HG03095 (cell line): ENCODE measurements around the gene RNASEH1.
A peak's percentile ranks its signal among the peaks of the same experiment; 100 is the strongest.

ENCODE experiments used
- ATAC-seq: cut with Tn5 transposase; IDR thresholded peaks from one replicate; pipeline ENCODE4 v1.9.1; 2021; ENCODE audit warnings: moderate library complexity; ENCODE audit not compliant: unreplicated experiment

The RNASEH1 gene

DNA sequence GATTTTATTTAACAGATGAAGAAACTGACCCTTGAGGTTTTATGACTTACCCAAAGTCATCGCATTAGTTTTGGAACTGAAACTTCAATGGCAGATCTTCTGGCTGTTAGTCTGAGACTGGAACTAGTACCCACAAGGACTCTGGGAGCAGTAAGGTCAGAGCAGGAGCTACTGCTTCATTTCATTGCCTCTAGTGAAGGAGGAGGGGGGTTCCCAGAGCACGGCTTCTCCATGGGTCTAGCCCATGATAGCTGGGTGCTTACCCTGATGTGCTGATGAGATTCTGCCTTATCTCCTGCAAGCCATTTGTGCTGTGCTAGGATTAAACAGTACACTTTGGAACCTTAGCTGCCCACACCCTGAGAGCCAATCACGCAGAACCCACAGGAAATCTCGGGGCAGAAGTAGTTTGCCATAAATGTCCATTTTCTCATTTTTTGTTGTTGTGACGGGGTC lies 5.4 kb upstream of the RNASEH1 start:
- ATAC-seq: peak; percentile 44

GRCh38 chr2:3557639-3558204 lies 411 bp downstream of the RNASEH1 start:
- peak; percentile 18 for ATAC-seq

DNA sequence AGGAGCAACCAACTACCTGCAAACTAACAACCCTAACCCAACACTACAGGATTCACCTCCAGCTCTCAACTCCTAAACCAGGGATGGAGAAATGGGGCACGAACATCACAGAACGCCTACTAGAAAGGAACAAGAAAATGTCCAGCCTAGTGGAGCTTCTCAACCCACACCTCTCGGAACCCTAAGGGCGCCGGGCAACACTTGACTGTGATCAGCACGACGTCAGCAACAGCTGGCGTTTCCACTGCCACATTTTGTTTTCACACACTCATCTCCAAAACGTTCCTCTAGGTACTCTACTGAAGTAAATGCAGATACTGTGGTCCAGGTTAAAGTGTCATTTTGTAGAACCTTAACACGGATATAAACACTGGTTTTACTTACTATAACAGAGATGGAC lies 4.2 kb downstream of the RNASEH1 start:
- ATAC-seq: no peak

GRCh38 chr2:3547915-3548314 lies 10.2 kb downstream of the RNASEH1 start:
- ATAC-seq: no peak

DNA sequence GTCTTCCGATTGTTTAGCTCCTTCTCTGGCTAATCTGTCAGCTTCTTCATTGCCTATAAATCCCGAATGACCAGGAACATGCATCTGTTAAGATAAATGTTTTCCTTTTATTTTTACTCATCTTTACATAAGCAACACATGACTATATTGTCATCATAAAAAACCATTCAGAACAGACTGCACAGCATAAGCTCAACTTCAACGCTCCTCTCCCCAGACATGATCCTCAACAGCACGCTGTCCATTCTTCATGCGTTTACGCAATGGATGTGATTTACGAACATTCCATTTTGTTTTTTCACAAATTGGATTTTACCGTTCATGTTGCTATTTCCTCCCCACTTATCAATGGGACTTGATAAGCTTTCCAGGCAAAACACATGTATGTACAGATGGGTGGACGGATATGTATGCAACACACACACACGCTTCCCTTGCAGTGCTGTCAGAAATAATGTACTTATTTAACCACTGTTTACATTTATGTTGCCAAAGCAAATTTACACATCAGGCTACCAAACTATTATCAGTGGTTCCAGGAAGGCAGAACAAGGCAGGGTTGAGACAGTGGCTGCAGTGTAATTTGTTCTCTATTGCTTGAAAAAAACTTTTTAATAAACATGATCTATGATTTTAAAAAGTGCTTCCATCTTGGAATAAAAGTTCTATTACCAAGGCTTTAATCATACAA lies 12.2 kb downstream of the RNASEH1 start:
- ATAC-seq: no peak

DNA sequence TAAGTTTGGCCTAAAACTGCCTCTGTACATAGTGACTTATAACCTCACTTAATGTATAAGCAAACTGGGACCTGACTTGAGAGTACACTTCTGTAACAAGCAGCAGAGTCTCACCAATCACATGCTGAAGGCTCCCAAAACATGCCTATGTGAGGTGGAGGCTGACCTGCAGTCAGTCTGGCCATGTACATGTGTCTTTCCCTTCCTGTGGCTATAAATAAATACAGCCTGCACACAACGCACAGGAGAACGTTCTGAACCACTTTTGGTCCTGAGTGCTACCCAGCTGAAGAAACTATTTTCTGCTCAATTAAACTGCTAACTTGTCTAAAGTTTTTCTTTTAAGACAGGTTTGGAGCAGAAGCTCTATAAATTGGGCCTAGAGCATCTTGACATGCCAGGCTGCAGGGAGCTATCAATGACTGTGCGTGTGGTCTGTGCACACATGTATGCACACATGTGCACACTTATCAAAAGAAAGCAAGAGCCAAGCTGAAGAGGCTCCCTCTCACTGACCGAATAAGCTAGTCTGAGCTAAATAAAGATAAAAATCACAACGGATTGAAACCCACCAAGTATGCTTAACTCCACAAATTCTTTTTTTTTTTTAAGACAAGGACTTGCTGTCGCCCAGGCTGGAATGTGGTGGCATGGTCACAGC lies 15.0 kb downstream of the RNASEH1 start:
- no peak for ATAC-seq

DNA sequence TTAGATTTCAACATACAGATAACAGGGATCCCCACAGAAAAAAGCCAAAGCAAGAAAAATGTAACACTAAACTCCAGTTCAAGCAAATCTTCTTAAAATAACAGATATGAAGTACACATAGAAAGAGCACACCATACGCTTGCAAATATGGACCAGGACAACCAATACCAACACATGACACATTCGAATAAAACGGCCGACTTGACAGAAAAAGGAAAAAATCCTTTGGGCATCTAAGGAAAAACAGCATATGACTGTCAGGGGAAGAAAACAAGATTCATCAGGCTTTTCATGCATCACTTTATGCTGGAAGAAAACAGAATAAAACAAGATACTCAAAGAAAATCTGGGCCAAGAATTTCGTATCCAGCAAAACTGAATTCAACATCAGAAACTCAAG lies 16.0 kb downstream of the RNASEH1 start:
- ATAC-seq: no peak

DNA sequence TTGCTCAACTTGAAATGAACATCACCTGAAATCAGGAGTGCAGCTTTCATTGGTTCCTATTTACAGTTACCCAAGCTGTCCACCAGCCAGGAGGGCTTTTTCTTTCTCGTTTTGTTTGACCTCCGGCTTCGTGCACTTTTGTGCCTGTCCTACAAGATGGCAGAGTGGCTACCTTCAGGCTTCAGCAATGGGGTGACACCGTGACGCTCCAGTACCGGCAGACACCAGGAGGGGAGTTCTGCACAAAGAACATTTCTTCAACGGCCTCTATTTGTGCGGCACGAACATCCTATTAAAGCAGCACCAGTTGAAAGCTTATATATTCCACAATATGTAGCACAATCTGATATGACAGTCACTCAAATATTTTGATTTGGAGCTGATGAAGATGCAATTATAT lies 18.3 kb downstream of the RNASEH1 start:
- ATAC-seq: no peak

GRCh38 chr2:3536682-3537632 lies 21.2 kb downstream of the RNASEH1 start:
- ATAC-seq: peak; percentile 52

DNA sequence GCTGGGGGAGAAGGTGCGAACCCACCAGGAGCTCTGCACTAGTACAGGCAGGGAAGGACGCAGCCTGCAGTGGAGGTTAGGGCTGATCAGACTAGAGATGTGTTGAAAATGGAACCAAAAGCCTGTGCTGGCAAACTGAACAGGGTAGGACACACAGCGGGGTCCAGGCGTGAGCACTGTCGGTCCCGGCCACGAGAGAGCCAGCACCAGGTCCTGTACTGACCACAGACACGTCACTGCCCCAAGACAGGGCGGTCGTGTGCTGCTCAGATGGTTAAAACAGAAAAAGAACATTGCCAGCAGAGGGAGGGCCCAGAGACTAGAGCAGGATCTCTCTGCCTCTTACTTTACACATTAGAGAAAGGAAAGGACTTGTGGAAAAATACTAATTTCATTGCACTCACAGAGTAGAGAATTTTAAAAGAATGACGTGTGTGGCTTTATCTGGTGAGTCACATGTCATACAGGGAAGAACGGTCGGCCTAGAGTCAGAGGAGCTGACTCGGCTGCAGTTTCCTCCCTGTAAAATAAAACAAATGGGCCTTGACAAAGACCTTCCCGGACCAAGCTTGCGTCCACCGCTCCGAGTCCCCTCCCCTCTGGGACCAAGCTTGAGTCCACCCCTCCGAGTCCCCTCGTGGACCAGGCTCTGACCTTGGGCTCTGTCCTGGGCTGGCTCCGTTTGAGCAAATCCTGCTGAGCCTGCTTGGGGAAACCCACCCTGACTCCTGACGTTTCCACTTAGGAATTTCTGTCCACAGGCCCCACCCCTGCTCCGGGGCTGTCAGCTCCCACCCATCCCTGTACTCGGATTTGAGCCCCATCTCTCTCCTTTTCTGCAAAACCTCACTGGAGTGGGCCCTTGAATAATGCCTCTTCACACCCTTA lies 22.1 kb downstream of the RNASEH1 start:
- ATAC-seq: peak; percentile 46

DNA sequence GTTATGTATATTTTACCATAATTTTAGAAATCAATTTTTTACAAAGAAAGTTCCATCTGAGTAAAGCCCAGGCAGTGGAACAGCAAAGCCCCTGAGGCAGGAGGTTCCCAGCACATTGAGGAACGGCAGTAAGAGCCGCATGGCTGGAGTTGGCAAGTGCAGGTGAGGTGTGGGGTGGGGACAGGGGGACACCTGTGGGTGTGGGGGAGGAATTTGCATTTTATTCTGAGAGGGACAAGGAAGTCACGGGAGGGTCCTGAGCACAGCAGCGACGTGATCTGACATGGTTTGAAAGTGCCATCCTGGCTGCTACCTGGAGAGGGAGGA lies 22.7 kb downstream of the RNASEH1 start:
- ATAC-seq: peak; percentile 23

DNA sequence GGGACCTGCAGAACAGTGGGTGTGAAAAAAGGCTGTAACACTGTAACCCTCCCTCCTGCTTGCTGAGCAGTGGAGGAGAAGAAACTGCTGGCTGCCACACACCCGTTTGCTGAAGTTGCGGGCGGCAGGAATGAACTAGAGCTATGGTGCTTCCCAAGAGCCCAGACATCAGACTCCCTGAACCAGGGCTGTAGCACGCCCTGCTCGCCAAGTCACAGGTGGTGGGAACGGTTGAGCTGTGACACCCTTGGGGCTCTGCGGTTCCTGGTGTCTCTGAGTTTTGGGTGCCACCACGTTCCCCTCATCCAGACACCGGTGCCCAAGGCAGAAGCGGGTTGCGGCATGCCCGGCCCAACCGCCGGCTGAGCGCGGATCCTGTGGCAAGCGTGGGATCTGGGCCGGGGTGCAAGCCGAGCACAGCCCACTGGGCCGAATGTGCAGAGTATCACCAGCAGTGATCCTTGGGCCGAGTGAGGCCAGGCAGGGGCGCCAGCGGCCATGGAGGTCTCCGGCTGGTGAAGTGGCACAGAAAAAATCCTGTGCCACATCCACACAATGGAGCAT lies 23.8 kb downstream of the RNASEH1 start:
- no peak for ATAC-seq

GRCh38 chr2:3533836-3534235 lies 24.3 kb downstream of the RNASEH1 start:
- no peak for ATAC-seq

- ATAC-seq: no peak
Measured at GRCh38 chr2:3532941-3533340, 25.2 kb downstream of the RNASEH1 start.

GRCh38 chr2:3529316-3530025 lies 28.7 kb downstream of the RNASEH1 start:
- no peak for ATAC-seq

- ATAC-seq: no peak
Measured at GRCh38 chr2:3527886-3528785, 30.0 kb downstream of the RNASEH1 start.

- ATAC-seq: no peak
Measured at GRCh38 chr2:3526871-3527270, 31.3 kb downstream of the RNASEH1 start.

GRCh38 chr2:3523551-3524041 lies 34.5 kb downstream of the RNASEH1 start:
- ATAC-seq: no peak
